Stimulated activated CD8-positive, alpha-beta memory T cell treated with anti-CD3 and anti-CD28 coated beads, Interleukin-4, amount 100 ng/mL, for 1 hour (primary cell): ENCODE data around the gene RNASE7.
"Not testable (repeated sequence)": the region's sequence is repeated elsewhere in the genome, so short reads cannot be mapped to it uniquely, and the experiment has no call there.

Experiments used
- DNase-seq, 2 donors: peaks; one replicate each; pipeline ENCODE4 v3.0.0-alpha.2; 2020; ENCODE audit warnings: low read depth in 2 of 2, low spot score in 1 of 2

The RNASE7 gene

GRCh38 chr14:21023174-21023573, 19.0 kb upstream of the RNASE7 start:
- no peak for DNase-seq

- DNase-seq: no peak
Measured at GRCh38 chr14:21023817-21024584, 18.2 kb upstream of the RNASE7 start.

- peak; percentile 55 to 59 for DNase-seq
Measured at GRCh38 chr14:21024585-21025370, 17.4 kb upstream of the RNASE7 start, which contains the start of gene NDRG2. NDRG2 (minus strand) TSS chr14:21025061; CDS start chr14:21023315, 1,746 bp downstream.

GRCh38 chr14:21025371-21026273, 16.5 kb upstream of the RNASE7 start:
- DNase-seq: no peak

GRCh38 chr14:21026274-21026987, 15.7 kb upstream of the RNASE7 start:
- DNase-seq: no peak

- no peak for DNase-seq
Measured at GRCh38 chr14:21026988-21027315, 15.2 kb upstream of the RNASE7 start.

GRCh38 chr14:21029917-21030316, 12.2 kb upstream of the RNASE7 start, which contains the start of gene TPPP2:
TPPP2 (plus strand) TSS chr14:21030217; CDS start chr14:21030582, 365 bp downstream.
- DNase-seq: no peak

GRCh38 chr14:21030531-21030930, 11.6 kb upstream of the RNASE7 start:
- no peak for DNase-seq

GRCh38 chr14:21032326-21033132, 9.6 kb upstream of the RNASE7 start:
- DNase-seq: no peak

GRCh38 chr14:21033133-21033698, 8.9 kb upstream of the RNASE7 start:
- no peak for DNase-seq

GRCh38 chr14:21034707-21035106, 7.5 kb upstream of the RNASE7 start, which contains the start of gene RNASE13:
RNASE13 (minus strand) TSS chr14:21034807; CDS start chr14:21034288, 519 bp downstream.
- no peak for DNase-seq

- no peak for DNase-seq
Measured at GRCh38 chr14:21036751-21037150, 5.4 kb upstream of the RNASE7 start.

- no peak for DNase-seq
Measured at GRCh38 chr14:21037156-21037555, 5.0 kb upstream of the RNASE7 start.

- DNase-seq: no peak
Measured at GRCh38 chr14:21038441-21039422, 3.4 kb upstream of the RNASE7 start.

- no peak for DNase-seq
Measured at GRCh38 chr14:21039585-21040369, 2.4 kb upstream of the RNASE7 start.

GRCh38 chr14:21040370-21040925, 1.7 kb upstream of the RNASE7 start:
- DNase-seq: no peak

- not testable (repeated sequence) for DNase-seq
Measured at GRCh38 chr14:21040941-21041340, 1.2 kb upstream of the RNASE7 start.
